Mucosa of descending colon (tissue), 3 donors: Measurements from ENCODE around the gene TMEM89. TPM values are rescaled to one million over a fixed set of nuclear protein-coding genes. Genes with fewer than 3 reads are reported as not detected.
A peak's percentile ranks its signal among the peaks of the same experiment; 100 is the strongest.

Source experiments
- ATAC-seq: fragments of 200-7000 bp; cut with Tn5 transposase; one replicate; pipeline ENCODE4 v1.9.1; 2020; ENCODE audit warnings: mild to moderate bottlenecking, moderate library complexity
- DNase-seq, 3 donors: peaks; one replicate each; pipeline ENCODE4 v3.0.0-alpha.2; 2020
- H3K36me3 ChIP-seq: fragments of 200-600 bp; one replicate; pipeline ENCODE4 v1.8.0; 2021; ENCODE audit warnings: low read depth, mild to moderate bottlenecking
- H3K4me1 ChIP-seq: fragments of 200-600 bp; one replicate; pipeline ENCODE4 v1.8.0; 2021; ENCODE audit warnings: low read depth, mild to moderate bottlenecking
- H3K4me3 ChIP-seq: fragments of 200-600 bp; one replicate; pipeline ENCODE4 v1.8.0; 2021; ENCODE audit warnings: mild to moderate bottlenecking
- H3K9me3 ChIP-seq: fragments of 200-600 bp; one replicate; pipeline ENCODE4 v1.8.0; 2021; ENCODE audit warnings: mild to moderate bottlenecking
- CTCF ChIP-seq: fragments of 200-600 bp; IDR thresholded peaks from one replicate; pipeline ENCODE4 v1.8.0; 2022; ENCODE audit warnings: antibody characterized with exemption, mild to moderate bottlenecking
- intact Hi-C, 2 donors: fragments of 100-400 bp; cut with DNase I in 1 of 2; cut with micrococcal nuclease in 1 of 2; formaldehyde crosslinking; loops; one replicate each; pipeline versions ENCODE4 v1.11.0 to v1.11.1; 2022; cut with DNase I, micrococcal nuclease
- total RNA-seq, 3 donors: library from RNA; stranded (reverse); fragmentation: NEBNext Ultra II Directional in 2 of 3; extraction: Animal tissue kit (Norgen Biotek cat#: 25700) in 2 of 3; gene quantifications; one replicate each; pipeline versions ENCODE4 v1.2.1 to v1.2.4, GENCODE V29; 2021 to 2023
- donor health status: DM: no; HTN: no; CAD: no; lungs with moderate emphysema.
- donor health status: DM: no; HTN: no; CAD: no.
- donor health status: DM: no; HTN: yes; CAD: no.

The TMEM89 gene
- total RNA-seq, 3 donors from 2014 or later = 0.65 to 1.1 TPM; not detected in 1

GRCh38 chr3:48607519-48607918, 14.1 kb downstream of the TMEM89 start:
- no peak for TF ChIP-seq CTCF
- Histone ChIP-seq H3K4me3 (no peak overlapping the region), H3K36me3 (peaks cover 13% of the 10 kb centered on the region), H3K9me3 (no peaks in the 10 kb centered on the region), H3K4me1 (peaks cover 6% of the 10 kb centered on the region)
- intact Hi-C loops = no loop called here
- ATAC-seq = no peak
- peak in 1 of 3 donors; percentile 55 for DNase-seq

- Histone ChIP-seq H3K36me3 (peaks cover 37% of the 10 kb centered on the region), H3K4me1 (no peaks in the 10 kb centered on the region), H3K9me3 (no peaks in the 10 kb centered on the region), H3K4me3 (no peak overlapping the region)
- intact Hi-C loops = no loop called here
- DNase-seq (no peak), ATAC-seq (no peak)
- no peak for TF ChIP-seq CTCF
Observed at GRCh38 chr3:48601622-48601994, 20.0 kb downstream of the TMEM89 start.

GRCh38 chr3:48600711-48601621, 20.6 kb downstream of the TMEM89 start:
- no peak for TF ChIP-seq CTCF
- intact Hi-C loops = no loop called here
- no peak overlapping the region for H3K4me3 ChIP-seq

GRCh38 chr3:48599509-48600285, 21.9 kb downstream of the TMEM89 start:
- H3K4me3 ChIP-seq = no peak overlapping the region
- ATAC-seq (no peak), DNase-seq (no peak)
- intact Hi-C loops = no loop called here
- H3K4me1 ChIP-seq = peaks cover 10% of the 10 kb centered on the region
- no peak for TF ChIP-seq CTCF
- H3K36me3 ChIP-seq = peaks cover 37% of the 10 kb centered on the region
- H3K9me3 ChIP-seq = no peaks in the 10 kb centered on the region

More at GRCh38 chr3:48600711-48601621, 20.6 kb downstream of the TMEM89 start:
- ATAC-seq (no peak), DNase-seq (no peak)
- Histone ChIP-seq H3K4me1 (no peaks in the 10 kb centered on the region), H3K36me3 (peaks cover 37% of the 10 kb centered on the region), H3K9me3 (no peaks in the 10 kb centered on the region)

- ATAC-seq (peak; percentile 8), DNase-seq (no peak)
- no peak for TF ChIP-seq CTCF
- Histone ChIP-seq H3K9me3 (no peaks in the 10 kb centered on the region), H3K4me3 (no peak overlapping the region), H3K4me1 (peaks cover 15% of the 10 kb centered on the region), H3K36me3 (peaks cover 33% of the 10 kb centered on the region)
- intact Hi-C loops = no loop called here
Observed at GRCh38 chr3:48599077-48599501, 22.5 kb downstream of the TMEM89 start.
